Upper lobe of left lung (tissue), 4 donors: ENCODE measurements around the gene LRRC3.

Source experiments
- CTCF ChIP-seq, 6 experiments: fragments of 450-650 bp in 4 of 6; fragments of 200-600 bp in 2 of 6; sonication (generic) in 2 of 6; IDR thresholded peaks; one replicate each; pipeline ENCODE4 v1.5.1; 2016 to 2019; ENCODE audit warnings: antibody characterized with exemption in 6 of 6
- EP300 ChIP-seq, 4 donors: sonication (generic); formaldehyde crosslinking; IDR thresholded peaks; one replicate each; pipeline ENCODE4 v1.5.1; 2017; ENCODE audit warnings: antibody characterized with exemption in 4 of 4, control low read depth in 2 of 4
- POLR2A ChIP-seq, 4 donors: fragments of 450-650 bp; IDR thresholded peaks; one replicate each; pipeline ENCODE4 v1.5.1; 2016 to 2017; ENCODE audit warnings: antibody characterized with exemption in 4 of 4, mild to moderate bottlenecking in 2 of 4
- POLR2AphosphoS5 ChIP-seq, 2 donors: sonication (generic); formaldehyde crosslinking; IDR thresholded peaks; one replicate each; pipeline ENCODE4 v1.5.1; 2017; ENCODE audit warnings: antibody characterized with exemption in 2 of 2

- TF ChIP-seq POLR2A (IDR thresholded peaks at IDR 0.05) (no peak), POLR2AphosphoS5 (IDR thresholded peaks at IDR 0.05) (no peak), CTCF (IDR thresholded peaks at IDR 0.05) (no peak), EP300 (IDR thresholded peaks at IDR 0.05) (no peak)
Measured at GRCh38 chr21:44433791-44434567, 21.3 kb upstream of the LRRC3 start.
